Ramos (cell line): ENCODE data around the gene PCBP3.

Experiments used
- in situ Hi-C: fragments of 300-500 bp; cut with MboI; formaldehyde crosslinking; loops from one replicate; pipeline ENCODE4 v1.14.3; 2022; ENCODE audit warnings: low sequenced_read_pairs; ENCODE audit not compliant: unreplicated experiment

Gene PCBP3

DNA sequence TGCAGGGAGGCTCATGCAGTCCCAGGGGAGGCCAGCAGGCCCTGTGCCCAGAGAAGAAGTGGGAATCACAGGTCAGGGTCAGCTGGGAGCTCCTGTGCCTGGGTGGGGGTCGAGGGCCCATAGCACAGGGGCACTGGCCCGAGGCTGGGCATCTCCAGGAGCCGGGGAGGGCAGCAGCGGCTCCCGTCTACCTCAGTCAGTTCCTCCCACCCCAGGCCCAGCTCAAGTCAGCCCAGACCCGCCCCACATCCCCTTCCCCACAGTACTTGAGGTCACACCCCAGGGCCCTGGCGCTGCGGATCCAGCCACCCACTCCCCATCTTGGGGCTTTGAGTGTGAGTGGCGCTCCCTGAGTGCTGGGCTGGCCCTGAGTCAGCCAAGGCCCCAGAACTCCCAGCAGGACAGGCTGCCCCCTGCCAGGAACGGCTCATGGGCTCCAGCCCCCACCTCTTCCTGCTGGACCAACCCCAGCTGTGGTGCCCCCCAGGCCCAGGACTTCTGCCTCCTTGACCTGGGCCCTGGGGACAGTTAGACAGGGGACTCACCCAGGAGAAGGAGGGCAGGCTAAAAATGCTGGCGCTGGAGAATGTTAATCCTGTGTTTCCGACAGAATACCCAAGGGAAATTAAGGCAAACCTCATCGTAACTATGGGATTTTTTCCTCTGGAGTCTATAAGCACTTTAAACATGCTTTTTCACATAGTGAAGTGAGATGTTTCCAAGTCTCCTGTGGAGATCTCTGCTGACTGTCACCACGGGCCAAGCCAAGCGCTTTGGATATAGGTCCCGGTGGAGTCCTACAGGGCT is 269.3 kb downstream of the PCBP3 start:
- in situ Hi-C loops = no loop called here

DNA sequence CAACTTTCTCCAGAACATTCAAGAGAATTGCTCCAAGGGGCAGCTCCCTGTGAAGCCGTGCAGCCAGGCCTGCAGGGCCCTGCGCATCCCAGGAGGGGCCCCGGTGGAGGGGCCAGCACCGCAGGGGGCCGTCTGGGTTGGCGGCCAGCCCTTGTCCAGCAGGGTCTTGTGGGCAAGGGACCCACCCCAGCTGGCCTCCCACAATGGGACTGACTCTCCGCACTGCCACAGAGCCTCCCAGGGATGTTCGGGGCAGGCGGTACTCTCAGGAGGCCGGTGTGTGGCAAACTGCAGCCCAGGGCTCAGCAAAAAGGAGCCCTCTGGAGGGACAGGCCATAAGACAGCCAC is 269.9 kb downstream of the PCBP3 start:
- in situ Hi-C loops = no loop called here

DNA sequence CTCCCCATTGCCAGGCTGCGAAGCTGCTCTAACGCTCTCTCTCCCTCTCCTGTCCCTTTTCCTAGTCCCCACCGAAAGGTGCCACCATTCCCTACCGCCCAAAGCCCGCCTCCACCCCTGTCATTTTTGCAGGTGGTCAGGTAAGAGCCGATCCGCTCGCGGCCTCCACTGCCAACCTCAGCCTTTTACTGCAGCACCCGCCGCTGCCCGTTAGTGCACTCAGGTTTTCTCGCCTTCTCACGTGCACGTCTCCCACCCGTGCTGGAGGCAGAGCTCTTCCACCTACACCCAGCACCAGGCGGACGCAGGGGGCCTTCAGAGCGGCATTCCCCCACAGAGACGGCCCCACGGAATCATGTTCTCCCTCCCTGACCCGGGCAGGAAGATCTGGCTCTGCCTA is 270.4 kb downstream of the PCBP3 start:
- in situ Hi-C loops = no loop called here

DNA sequence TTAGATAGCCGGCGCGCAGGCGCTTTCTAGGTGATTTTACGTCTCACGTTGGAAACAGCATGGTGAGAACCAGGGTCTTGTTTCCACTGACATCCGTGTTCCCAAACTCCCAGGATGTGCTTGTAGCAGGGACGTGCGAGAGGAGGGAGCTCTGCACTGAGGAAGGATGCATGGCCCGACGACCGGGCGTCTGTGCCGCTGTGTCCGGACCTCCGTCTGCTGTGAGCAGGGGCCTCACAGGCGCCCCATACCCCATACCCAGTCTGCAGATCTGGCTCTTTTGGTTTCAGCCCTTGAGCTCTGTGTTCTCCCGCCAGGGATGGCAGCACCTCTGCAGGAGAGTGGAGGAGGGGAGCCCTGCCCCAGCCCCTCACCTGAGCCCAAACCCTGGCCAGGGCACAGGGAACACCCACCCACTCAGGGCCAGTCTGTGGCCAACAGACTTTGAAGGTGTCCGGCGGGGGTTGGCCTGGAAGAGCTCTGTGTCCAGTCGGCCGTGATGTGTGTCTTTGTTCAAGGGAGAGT is 270.9 kb downstream of the PCBP3 start:
- in situ Hi-C loops = no loop called here

DNA sequence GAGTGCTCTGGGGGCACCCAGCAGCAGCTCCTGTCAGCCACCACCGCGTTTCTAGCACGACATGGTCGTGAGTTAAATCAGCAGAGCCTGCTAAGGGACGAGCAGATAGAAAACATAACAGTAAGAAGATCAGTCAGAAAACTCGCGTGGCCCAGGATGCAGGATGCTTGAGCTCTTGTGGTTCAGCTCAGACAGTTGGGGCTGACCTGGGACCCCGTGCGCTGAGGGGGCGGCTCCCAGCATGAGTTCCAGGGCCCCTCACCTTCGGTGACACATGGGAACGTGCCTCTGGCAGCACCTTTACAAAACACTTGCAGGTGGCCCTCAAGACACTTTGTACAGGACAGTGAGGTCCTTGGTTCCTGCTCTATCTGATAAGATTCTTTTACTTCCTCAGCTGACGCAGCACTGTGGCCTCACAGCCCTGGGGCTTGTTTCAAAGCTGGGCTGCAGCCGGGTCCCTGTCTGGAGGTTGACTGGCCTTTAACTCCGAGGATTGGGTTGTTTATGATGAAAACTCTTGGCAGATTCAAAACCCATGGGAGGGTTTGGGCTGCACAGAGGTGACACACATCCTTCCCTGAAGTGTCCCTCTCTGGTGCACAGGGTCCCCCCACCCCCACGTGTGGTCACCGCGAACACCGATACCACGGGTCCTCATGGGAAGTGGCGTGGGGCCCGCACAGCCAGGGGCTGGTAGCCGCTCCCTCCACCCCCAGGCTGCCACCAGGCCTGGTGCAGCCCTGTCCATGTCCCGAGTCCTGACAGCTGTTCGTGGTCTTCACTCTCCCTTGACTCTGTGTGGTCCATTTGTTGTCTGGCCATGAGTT is 272.7 kb downstream of the PCBP3 start:
- in situ Hi-C loops = no loop called here

DNA sequence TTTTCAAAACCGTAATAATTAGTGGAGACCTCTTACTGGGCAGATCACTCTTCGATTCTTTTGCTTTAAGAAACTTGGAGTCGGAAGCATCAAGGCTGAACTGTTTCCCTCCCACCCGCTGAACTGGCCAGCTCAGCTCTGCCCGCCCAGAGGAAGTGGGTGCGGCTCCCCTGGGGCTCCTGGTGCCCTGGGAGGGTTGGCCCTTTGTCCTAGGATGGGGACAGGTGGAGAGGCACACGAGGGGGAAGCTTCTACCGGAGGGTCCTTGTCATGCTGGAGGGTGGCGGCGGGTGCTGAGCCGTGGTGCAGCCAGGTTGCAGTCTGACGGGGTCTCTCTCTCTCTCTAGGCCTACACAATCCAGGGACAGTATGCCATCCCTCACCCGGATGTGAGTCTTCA is 273.7 kb downstream of the PCBP3 start:
- in situ Hi-C loops = no loop called here

DNA sequence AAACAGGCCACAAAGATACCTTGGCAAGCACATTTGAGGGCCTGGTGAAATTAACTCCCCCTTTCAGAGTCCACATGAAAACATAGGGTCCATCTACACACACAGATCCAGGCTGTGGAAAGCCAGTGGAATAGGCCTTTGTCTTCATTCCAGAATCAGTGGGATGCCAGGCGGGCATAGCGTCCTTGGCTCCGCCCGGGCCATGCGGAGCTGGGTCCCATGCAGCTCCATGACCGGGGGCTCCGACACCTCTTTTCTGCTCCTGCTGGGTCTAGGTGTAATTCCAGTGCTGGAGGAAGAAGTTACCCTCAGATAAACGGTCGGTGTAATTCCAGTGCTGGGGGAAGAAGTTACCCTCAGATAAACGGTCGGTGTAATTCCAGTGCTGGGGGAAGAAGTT is 274.5 kb downstream of the PCBP3 start:
- in situ Hi-C loops = no loop called here

DNA sequence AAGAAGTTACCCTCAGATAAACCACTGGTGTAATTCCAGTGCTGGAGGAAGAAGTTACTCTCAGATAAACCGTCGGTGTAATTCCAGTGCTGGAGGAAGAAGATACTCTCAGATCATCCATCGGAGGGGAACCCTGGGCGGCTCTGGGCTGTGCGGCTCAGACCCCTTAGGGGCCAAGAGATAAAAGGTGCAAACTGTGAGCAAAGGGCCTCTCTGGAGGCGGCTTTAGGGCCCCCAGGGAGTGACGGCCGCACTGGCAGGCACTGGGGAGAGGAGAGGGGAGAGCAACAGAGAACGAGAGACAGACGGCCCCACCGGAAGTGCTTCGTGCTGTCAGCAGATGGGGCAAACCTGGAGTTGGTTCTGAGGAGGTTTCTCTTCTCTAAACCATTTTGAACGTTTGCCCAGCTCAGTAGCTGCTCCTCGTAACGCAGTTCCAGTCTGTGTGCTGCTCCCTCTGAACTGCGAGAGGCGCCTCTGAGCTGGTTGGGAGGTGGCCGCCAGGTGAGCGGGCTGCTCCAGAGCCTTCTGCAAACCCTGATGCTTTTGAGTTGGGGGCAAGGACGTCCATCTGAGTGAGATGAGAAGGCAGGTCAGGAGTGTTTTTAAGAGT is 275.4 kb downstream of the PCBP3 start:
- in situ Hi-C loops = no loop called here

DNA sequence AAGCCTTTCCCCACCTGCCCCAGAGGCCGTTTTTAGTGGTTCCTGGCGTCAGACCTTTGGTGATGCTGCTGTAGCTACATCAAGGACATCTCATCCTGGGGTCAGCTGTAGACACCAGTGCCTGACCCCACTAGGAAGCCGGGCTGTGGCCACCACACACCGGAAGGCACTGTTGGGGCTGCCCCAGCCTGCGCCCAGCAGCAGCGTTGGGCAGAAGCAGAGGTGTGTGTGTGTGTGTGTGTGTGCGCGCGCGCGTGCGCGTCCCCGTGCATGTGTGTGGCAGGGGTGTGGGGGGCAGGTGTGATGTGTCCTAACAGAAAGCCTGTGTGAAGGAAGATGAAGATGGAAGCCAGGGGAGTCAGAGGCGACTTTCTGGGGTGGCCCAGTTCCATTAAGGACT is 276.1 kb downstream of the PCBP3 start:
- in situ Hi-C loops = no loop called here

DNA sequence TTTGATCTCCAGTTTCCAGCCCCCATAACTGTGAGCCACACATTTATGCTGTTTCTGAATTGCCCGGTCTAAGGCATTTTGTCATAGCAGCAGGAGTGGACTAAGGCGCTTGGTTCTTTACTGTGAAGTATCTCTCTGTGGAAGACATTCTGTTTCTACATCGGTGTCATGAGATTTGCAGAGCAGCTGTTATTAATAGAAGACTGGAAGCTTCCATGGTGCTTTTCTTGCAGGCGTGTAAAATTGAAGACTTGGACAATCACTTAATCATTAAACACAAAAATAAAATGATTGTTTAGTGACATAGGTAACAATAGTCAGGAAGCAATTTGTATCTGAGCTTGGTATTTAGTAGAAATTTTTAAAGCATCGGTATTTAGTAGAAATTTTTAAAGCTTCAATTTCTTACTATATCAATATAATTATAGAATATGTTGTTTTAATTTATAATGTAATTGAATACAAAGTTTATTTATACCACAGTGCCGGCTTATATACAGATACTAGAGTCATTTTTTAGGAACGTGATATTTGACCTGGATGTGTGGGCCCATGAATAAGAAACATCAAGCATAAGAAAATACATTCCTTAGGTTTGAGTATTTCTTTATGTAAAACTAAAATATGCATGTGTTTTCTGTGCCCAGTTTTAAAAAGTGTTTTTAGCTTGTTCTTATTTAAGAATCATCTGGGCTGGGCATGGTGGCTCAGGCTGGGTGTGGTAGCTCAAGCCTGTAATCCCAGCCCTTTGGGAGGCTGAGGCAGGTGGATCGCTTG is 277.5 kb downstream of the PCBP3 start:
- in situ Hi-C loops = no loop called here

DNA sequence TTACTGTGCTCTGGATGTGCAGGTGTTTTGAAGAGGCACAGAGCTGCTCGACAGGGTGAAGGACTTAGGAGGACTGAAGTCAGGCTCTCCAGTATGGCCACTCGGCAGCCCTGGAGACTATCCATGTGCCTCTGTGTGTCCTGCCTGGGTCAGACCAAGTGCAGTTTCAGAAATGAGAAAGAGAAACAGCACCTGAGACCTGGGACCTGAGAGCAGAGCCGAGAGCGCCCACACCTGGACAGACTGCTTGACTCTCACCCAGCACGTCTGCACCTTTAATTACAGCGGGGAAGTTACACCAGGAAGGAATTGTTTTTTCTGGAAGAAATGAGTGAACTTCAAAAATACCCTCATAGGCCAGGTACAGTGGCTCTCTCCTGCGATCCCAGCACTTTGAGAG is 278.4 kb downstream of the PCBP3 start:
- in situ Hi-C loops = no loop called here

DNA sequence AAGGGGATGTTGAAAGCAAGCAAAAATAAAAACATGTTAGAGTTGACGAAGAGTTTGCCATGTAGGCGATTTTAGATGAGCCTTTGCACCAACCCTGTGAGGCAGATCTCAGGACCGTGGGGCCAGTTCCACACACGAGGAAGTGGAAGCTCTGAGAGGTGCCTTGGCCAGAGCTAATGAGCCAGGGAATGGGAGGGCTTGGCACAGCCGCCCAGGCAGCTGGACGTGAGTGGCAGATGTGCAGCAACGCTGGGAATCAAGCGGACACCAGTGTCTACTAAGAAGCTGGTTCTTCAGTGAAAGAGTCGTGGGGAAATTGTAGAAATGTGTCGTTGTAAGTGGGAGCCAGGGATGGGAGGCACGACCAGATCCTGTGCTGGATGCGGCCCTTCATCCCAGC is 279.1 kb downstream of the PCBP3 start:
- in situ Hi-C loops = no loop called here

DNA sequence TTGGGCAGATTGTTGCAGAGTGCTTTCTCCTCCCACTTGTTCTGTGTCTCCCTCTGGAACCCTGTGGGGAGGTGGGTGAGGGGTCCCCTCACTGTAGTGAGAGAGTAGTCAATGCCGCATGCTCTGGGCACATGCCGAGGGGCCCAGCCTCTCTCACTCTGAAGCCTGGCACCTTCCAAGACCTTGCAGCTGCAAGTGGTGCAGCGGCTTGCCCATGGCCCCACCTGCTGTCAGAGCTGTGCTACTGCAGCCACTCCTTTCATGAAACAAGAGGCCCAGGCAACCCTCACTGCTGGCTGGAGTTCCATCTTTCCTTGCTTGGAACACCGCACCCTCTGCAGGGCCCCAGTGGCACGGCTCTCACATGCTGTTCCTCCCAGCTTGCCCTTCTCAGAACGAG is 279.6 kb downstream of the PCBP3 start:
- in situ Hi-C loops = no loop called here

DNA sequence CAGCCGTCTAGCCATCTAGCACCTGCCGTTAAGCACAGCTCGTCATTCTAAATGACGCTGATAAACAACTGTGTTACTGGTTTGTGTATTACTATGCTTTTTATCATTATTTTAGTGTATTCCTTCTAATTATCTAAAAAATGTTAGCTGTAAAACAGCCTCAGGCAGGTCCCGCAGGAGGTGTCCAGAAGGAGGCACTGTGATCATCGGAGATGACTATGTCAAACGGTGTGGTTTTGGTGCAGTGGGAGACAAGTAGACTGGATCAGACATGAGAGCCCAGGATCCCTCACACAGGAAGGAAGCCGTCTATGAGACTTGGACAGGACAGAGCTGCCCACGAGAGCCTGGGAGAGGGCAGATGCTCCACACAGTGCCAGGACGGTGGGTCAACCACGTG is 282.8 kb downstream of the PCBP3 start:
- in situ Hi-C loops = no loop called here

DNA sequence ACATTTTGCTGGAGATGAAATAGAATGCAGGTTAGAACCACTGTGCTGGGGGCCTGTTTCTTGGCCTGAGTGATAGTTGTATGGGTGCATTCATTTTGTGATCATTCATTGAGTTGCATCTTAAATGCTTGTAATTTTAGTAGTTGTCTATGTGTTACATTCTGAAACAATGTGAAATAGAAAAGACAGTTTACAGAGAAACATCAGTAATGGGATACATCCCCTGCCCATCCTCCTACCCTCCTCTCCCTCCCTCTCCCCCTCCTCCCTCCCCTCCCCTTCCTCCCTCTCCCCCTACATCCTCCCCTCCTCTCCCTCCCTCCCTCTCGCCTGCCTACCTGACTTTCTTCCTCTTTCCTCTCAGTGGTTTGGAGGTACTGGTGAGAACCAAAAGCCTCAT is 283.5 kb downstream of the PCBP3 start:
- in situ Hi-C loops = no loop called here

DNA sequence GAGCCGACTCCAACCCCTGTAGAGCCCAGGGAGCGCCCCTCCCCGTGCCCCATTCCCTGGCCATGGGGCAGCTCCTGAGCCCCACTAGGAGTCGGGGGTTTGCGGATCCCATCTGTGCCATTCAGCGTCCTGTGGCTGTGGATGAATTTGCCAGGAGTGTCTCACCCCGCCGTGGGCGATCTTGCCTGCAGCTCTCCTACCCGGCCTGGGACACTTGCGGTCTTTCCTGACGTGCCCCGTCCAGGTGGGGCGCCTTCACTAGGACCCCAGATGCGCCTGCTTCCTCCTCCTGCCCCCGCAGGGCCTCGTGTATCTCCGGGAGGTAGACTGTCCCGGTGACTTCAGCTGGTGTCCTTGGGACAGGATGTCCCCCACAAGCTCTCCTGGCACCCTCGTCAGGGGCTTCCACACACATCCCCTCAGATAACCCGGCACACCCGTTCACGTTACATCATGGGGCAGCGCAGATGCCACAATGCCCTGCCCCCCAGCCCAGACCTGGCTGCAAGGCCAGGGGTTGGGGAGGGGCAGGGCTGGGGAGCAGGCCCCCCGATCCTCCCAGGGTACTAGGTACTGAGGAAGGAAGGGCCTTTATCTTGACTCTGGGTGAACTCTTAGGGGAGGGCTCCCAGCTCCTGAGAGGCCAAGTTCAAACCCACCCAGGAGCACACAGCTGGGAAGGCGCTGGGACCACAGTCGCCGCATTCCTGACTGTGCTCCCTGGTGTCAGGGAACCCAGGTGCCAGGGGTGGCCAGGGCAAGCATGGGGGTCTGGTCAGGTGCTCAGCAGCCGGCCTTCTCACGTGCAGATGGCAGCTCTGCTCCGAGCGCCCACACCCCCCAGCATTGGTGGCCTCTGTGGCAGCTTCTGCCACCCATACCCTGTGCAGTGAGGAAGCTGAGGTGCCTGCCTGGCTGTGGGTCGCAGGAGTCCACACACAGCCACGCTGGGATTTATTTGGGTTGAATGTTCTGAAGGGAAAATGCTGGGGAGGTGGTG is 284.6 kb downstream of the PCBP3 start:
- in situ Hi-C loops = no loop called here

DNA sequence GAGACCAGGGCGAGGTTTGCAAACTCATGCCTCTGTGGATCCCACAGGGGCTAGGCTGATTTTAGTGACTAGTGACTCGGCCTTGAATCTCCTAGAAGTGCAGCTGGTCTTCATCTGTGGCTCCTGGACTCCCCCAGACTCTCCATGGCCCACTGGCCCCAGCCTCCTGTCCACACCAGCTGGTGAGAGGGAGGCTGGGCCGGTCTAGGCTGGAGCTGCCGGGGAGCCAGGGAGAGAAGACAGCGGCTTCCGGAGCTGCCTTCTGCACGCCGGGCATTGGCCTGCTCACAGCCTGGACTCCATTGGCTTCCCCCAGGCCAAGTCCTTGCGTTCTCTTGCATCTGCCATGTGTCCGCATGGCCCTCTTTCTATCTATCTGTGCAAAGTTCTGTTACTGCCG is 285.9 kb downstream of the PCBP3 start:
- in situ Hi-C loops = no loop called here

DNA sequence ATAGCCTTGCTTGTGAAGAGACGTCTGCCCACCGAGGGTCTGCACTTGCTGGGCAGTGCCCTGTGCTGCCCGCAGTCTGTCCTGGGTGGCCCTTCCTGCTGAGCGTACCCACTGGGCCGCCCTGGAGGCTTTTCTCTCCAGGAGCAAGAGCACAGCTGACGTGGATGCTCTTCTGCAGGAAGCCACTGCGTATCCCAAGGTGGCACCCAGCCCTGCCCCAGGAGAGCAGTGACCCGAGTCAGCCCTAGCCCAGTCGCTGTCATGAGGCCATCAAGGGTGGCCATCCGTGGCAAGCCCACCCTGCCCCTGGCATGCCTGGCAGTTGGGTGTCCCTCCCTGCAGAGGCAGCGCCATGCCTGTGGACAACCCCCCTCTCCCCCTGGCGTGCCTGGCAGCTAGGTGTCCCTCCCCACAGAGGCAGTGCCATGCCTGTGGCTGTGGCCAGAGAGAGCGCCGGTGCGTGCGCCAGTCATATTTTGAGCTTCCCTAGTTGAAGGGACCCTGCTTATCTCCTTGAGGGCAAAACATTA is 286.8 kb downstream of the PCBP3 start:
- in situ Hi-C loops = no loop called here

DNA sequence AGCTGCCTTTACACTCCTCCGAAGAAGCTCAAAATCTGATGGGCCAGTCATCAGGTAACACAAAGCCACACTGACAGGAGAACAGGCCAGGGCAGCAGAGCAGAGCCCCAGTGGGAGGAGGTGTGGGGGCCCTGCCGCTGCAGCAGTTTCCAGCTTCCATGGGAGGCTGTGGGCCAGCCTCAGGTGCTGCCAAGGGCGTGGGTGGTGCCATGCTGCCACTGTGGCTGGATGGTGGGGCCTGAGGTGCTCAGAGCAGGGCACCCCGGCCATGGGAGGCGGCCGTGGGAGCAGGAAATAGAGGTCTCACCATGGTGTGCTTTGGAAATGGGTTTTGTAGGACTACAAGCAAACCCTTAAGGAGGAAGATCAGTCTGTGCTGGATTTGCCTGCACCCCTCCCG is 287.3 kb downstream of the PCBP3 start:
- in situ Hi-C loops = no loop called here
